ENCODE data around the gene ERC1. TPM values are rescaled to one million over a fixed set of nuclear protein-coding genes. Genes with fewer than 3 reads are reported as not detected.

The ERC1 gene
- total and polyA plus RNA-seq, 7 donors: 5.4 to 97.8 (median 34.6) TPM

DNA sequence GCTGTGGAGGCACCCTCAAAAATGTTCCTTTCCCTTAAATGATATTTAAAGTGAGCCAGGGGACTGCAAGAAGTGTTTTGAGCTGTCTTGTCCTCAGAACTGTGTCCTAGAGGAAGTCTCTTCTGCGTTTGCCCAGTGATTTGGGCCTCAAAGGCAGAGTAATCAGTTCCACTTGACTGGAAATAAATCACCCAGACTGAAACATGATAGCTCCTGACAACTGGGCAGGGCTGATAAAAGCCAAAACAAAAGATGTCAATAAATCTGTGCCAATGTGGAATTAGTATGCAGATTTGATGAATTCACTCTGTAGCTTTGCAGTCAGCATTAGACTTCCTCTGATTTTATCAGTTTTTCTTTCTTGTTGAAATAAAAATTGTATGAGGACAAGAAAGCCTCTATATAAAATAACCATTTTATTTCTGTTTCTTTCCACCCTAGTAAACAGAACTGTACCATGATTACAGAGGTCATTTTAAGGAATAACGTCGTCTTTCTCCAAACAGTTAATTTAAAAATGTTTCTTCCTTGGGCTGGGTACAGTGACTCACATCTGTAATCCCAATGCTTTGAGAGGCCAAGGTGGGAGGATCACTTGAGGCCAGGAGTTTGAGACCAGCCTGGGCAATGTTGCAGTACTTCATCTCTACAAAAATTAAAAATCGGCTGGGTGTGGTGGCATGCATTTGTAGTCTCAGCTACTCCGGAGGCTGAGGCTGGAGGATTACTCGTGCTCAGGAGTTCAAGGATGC is 180.8 kb downstream of the ERC1 start:
- peaks cover 0 to 4% (median 0%) of the 10 kb centered on the region in 4 donors for H3K4me1 ChIP-seq
- 58 to 81% methylated on average over 6 of the region's 6 CpGs for WGBS, 2 donors
- no peaks in the 10 kb centered on the region for H3K36me3 ChIP-seq
- DNase-seq: no peak
- intact Hi-C loops (cut with DNase I): no loop called here
- H3K4me3 ChIP-seq: no peak overlapping the region
- no peak for TF ChIP-seq CTCF (IDR thresholded peaks at IDR 0.05)
- TF ChIP-seq POLR2A (IDR thresholded peaks at IDR 0.05): no peak
- no peak for TF ChIP-seq POLR2AphosphoS5 (IDR thresholded peaks at IDR 0.05)
- TF ChIP-seq EP300 (IDR thresholded peaks at IDR 0.05): no peak
- no peaks in the 10 kb centered on the region for H3K27me3 ChIP-seq
- H3K9me3 ChIP-seq: no peaks in the 10 kb centered on the region
- no peak overlapping the region for H3K27ac ChIP-seq

- WGBS, 2 donors: 77 to 80% methylated on average over 8 of the region's 8 CpGs
- TF ChIP-seq CTCF (IDR thresholded peaks at IDR 0.05) (no peak), EP300 (IDR thresholded peaks at IDR 0.05) (no peak), POLR2A (IDR thresholded peaks at IDR 0.05) (no peak), POLR2AphosphoS5 (IDR thresholded peaks at IDR 0.05) (no peak)
- intact Hi-C loops (cut with DNase I): no loop called here
These were observed 183.0 kb downstream of the ERC1 start for GRCh38 chr12:1173781-1174617.

GRCh38 chr12:1174659-1175058 is 183.6 kb downstream of the ERC1 start:
- no peaks in the 10 kb centered on the region for H3K27me3 ChIP-seq
- TF ChIP-seq EP300 (IDR thresholded peaks at IDR 0.05): no peak
- no peak for TF ChIP-seq CTCF (IDR thresholded peaks at IDR 0.05)
- no peak for TF ChIP-seq POLR2A (IDR thresholded peaks at IDR 0.05)
- TF ChIP-seq POLR2AphosphoS5 (IDR thresholded peaks at IDR 0.05): no peak
- no peaks in the 10 kb centered on the region for H3K9me3 ChIP-seq
- intact Hi-C loops (cut with DNase I): no loop called here
- H3K4me3 ChIP-seq: no peak overlapping the region
- no peak overlapping the region for H3K27ac ChIP-seq
- no peaks in the 10 kb centered on the region for H3K4me1 ChIP-seq
- DNase-seq: no peak
- no peaks in the 10 kb centered on the region for H3K36me3 ChIP-seq
- WGBS, 2 donors: 33 to 72% methylated on average over 2 of the region's 2 CpGs

More at GRCh38 chr12:1173781-1174617, 183.0 kb downstream of the ERC1 start:
- H3K27me3 ChIP-seq: no peaks in the 10 kb centered on the region
- no peaks in the 10 kb centered on the region for H3K9me3 ChIP-seq
- no peak overlapping the region for H3K4me3 ChIP-seq
- no peak for DNase-seq
- no peaks in the 10 kb centered on the region for H3K4me1 ChIP-seq
- no peaks in the 10 kb centered on the region for H3K36me3 ChIP-seq
- no peak overlapping the region for H3K27ac ChIP-seq

DNA sequence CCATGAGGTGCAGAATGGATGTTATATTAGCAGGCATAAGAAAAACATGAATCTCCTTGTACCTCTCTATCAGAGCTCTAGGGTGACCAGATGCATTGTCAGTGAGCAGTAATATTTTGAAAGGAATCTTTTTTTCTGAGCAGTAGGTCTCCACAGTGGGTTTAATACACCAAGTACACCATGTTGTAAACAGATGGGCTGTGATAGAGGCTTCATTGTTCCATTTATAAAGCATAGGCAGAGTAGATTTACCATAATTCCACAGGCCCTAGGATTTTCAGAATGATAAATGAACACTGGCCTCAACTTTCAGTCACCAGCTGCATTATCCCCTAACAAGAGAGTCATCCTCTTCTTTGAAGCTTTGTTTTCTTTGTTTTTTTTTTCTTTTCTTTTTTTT is 185.2 kb downstream of the ERC1 start:
- intact Hi-C loops (cut with DNase I): no loop called here
- H3K9me3 ChIP-seq: no peaks in the 10 kb centered on the region
- H3K27me3 ChIP-seq: no peaks in the 10 kb centered on the region
- TF ChIP-seq CTCF (IDR thresholded peaks at IDR 0.05) (no peak), POLR2AphosphoS5 (IDR thresholded peaks at IDR 0.05) (no peak), EP300 (IDR thresholded peaks at IDR 0.05) (no peak), POLR2A (IDR thresholded peaks at IDR 0.05) (no peak)
- no peak overlapping the region for H3K4me3 ChIP-seq
- no peaks in the 10 kb centered on the region for H3K4me1 ChIP-seq
- H3K36me3 ChIP-seq: no peaks in the 10 kb centered on the region
- DNase-seq: no peak
- H3K27ac ChIP-seq: no peak overlapping the region
